Mesothelial cell of epicardium (in vitro differentiated cells): Measurements from ENCODE around the gene SCUBE2. TPM values are rescaled to one million over a fixed set of nuclear protein-coding genes. Genes with fewer than 3 reads are reported as not detected.

Source experiments
- DNase-seq, 2 experiments: peaks; one replicate each; pipeline ENCODE4 v3.0.0; 2021; ENCODE audit warnings: low spot score in 2 of 2; ENCODE audit not compliant: unreplicated experiment in 2 of 2
- H3K27ac Mint-ChIP-seq: 2 replicates; pipeline ENCODE4 v1.8.0; 2021; ENCODE audit warnings: mixed read lengths
- H3K27me3 Mint-ChIP-seq: 2 replicates; pipeline ENCODE4 v1.8.0; 2021; ENCODE audit warnings: low read depth, mixed read lengths
- H3K36me3 Mint-ChIP-seq: 2 replicates; pipeline ENCODE4 v1.8.0; 2021; ENCODE audit warnings: mixed read lengths
- H3K4me1 Mint-ChIP-seq: 2 replicates; pipeline ENCODE4 v1.8.0; 2021; ENCODE audit warnings: mixed read lengths
- H3K4me3 Mint-ChIP-seq: 2 replicates; pipeline ENCODE4 v1.8.0; 2021; ENCODE audit warnings: mild to moderate bottlenecking, moderate library complexity, mixed read lengths
- H3K9me3 Mint-ChIP-seq: 2 replicates; pipeline ENCODE4 v1.8.0; 2021; ENCODE audit warnings: mixed read lengths
- total RNA-seq: library from RNA; stranded (reverse); gene quantifications from 3 replicates; pipeline ENCODE4 v1.2.1, GENCODE V29; 2021
- TF ChIP-seq, protein P1 (sequence below): fragments of 200-600 bp; sonication (generic); IDR thresholded peaks from one replicate; pipeline ENCODE4 v1.5.0; 2021; ENCODE audit warnings: antibody characterized with exemption; ENCODE audit not compliant: unreplicated experiment

SCUBE2 gene
- total RNA-seq, 1 donor from 2014 or later, result 1.1 TPM

DNA sequence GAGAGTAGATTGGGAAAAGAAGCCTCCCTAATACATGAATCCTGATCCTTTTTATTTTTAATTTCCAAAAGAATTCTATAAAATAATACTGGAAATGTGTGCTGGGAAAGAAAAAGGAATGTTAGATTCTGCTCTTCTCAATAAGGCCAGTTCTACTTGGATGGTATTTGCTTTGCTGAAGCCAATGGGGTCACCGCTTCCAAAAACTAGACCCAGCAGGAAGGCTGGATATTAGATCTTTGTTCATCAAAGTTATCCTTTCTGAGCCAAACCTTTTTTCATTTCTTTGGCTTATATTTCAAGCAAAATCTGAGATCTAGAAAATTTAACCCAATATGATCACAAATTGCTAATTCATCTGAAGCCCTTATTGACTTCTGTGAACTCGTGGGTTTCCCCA lies 41.4 kb downstream of the SCUBE2 start:
- TF ChIP-seq, protein P1, sequence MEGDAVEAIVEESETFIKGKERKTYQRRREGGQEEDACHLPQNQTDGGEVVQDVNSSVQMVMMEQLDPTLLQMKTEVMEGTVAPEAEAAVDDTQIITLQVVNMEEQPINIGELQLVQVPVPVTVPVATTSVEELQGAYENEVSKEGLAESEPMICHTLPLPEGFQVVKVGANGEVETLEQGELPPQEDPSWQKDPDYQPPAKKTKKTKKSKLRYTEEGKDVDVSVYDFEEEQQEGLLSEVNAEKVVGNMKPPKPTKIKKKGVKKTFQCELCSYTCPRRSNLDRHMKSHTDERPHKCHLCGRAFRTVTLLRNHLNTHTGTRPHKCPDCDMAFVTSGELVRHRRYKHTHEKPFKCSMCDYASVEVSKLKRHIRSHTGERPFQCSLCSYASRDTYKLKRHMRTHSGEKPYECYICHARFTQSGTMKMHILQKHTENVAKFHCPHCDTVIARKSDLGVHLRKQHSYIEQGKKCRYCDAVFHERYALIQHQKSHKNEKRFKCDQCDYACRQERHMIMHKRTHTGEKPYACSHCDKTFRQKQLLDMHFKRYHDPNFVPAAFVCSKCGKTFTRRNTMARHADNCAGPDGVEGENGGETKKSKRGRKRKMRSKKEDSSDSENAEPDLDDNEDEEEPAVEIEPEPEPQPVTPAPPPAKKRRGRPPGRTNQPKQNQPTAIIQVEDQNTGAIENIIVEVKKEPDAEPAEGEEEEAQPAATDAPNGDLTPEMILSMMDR, result no peak
- peaks cover 14% of the 10 kb centered on the region for H3K4me1 Mint-ChIP-seq
- no peak overlapping the region for H3K4me3 Mint-ChIP-seq

DNA sequence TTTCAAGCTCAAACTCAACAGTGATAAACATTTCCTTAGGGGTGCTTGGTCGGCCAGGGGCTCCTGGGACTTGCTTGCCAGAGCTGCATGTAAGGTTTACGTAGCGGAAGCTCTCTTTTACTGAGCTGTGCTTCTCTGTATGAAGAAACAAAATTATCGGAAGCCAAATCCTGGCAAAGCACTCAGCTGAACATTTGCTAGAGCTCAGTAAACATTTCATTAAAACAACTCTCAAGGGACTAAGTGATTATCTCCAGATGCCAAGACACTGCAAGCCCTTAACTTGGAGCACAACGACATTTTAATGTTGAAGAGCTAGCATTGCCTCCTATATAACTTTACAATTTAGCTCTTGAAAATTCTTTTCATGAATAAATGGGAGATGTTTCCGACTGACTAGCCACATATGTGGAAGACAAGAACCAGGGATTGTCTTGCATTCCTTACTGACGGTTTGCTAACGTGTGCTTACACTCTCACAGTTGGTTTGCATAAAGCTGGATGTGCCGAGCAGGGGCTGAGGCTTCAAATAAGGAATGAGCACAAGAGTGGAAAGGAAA lies 43.4 kb downstream of the SCUBE2 start:
- TF ChIP-seq, protein P1, result no peak
- peaks cover 14% of the 10 kb centered on the region for H3K4me1 Mint-ChIP-seq
- no peak for DNase-seq
- H3K27ac Mint-ChIP-seq, result peak overlapping the region; percentile 65
- H3K27me3 Mint-ChIP-seq, result peaks cover 3% of the 10 kb centered on the region
- H3K9me3 Mint-ChIP-seq, result no peaks in the 10 kb centered on the region
- no peak overlapping the region for H3K4me3 Mint-ChIP-seq
- no peaks in the 10 kb centered on the region for H3K36me3 Mint-ChIP-seq

More for the DNA sequence above, 41.4 kb downstream of the SCUBE2 start:
- no peak for DNase-seq
- Mint-ChIP-seq H3K27me3 (peaks cover 6% of the 10 kb centered on the region), H3K27ac (no peak overlapping the region), H3K36me3 (no peaks in the 10 kb centered on the region), H3K9me3 (no peaks in the 10 kb centered on the region)

DNA sequence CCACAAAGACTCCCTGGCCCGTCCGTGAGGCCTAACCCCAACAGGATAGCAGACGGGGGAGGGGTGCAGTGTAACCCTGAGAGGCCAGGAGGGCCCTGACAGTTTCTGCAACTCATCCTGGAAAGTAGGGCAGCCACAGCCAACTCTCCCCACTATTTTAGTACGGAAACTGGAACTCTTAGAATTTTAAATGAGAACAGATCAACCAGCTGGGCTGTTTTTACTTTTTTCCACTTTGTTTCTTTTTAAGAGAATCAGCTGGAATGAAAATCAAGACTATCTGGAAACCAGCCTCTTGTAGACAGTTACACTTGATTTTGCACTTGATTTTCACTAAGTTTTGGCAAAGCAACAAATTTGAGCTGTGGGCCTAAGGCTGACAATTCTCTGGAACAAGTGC lies 44.9 kb downstream of the SCUBE2 start:
- Mint-ChIP-seq H3K36me3 (no peaks in the 10 kb centered on the region), H3K27me3 (no peaks in the 10 kb centered on the region), H3K4me3 (no peak overlapping the region), H3K9me3 (no peaks in the 10 kb centered on the region), H3K27ac (no peak overlapping the region), H3K4me1 (peaks cover 14% of the 10 kb centered on the region)
- TF ChIP-seq, protein P1, result no peak
- DNase-seq, result no peak

DNA sequence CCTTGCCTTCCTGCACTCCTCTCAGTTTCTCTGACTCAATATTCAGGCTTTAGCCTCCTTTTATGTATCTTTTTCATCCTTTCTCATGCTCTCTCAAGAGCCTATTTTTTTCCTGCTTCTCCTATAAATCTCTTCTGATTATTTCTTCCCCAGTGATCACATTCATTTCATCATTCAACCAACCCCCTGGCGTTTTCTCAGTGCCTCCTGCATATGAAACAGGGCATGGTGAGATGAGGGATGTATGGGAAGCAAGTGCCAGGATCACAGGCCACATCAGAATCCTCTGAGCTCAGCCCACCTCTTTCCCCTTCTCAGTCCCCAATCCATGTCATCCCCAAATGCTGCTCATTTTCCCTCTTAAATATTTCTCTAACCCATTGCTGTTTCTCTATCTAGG lies 48.9 kb downstream of the SCUBE2 start:
- Mint-ChIP-seq H3K36me3 (no peaks in the 10 kb centered on the region), H3K27ac (no peak overlapping the region), H3K4me1 (peaks cover 3% of the 10 kb centered on the region), H3K9me3 (no peaks in the 10 kb centered on the region), H3K27me3 (no peaks in the 10 kb centered on the region), H3K4me3 (no peak overlapping the region)
- DNase-seq, result no peak
- TF ChIP-seq, protein P1, result no peak

DNA sequence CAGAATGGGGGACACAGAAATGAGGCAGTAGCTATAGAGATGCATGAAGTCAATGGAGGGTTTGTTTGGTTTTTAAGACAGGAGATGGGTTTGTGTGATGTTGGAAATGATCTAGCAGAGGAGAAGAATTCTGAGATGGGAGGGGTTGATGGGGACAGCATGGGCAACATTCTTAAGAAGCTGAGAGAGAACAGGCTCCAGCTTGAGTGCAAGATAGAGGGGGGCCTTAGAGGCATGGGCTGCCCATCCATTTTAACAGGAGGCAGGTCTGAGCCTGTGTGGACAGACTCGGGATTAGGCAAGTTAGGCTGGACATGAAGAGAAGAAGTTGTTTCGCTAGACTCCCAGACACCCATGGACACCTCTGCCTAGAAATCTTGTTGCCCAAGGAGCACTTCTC lies 49.7 kb downstream of the SCUBE2 start:
- Mint-ChIP-seq H3K4me3 (no peak overlapping the region), H3K9me3 (no peaks in the 10 kb centered on the region), H3K27ac (no peak overlapping the region), H3K27me3 (no peaks in the 10 kb centered on the region), H3K4me1 (no peaks in the 10 kb centered on the region), H3K36me3 (no peaks in the 10 kb centered on the region)
- TF ChIP-seq, protein P1, result no peak
- no peak for DNase-seq

DNA sequence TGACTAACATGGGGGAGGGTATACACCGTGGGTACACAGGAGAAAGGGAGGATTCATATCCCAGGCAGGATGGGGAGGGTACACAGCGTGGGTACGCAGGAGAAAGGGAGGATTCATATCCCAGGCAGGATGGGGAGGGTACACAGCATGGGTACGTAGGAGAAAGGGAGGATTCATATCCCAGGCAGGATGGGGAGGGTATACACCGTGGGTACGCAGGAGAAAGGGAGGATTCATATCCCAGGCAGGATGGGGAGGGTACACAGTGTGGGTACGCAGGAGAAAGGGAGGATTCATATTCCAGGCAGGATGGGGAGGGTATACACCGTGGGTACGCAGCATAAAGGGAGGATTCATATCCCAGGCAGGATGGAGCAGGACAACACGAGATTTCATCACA lies 51.0 kb downstream of the SCUBE2 start:
- DNase-seq, result no peak
- Mint-ChIP-seq H3K4me3 (no peak overlapping the region), H3K36me3 (no peaks in the 10 kb centered on the region), H3K9me3 (no peaks in the 10 kb centered on the region), H3K27ac (no peak overlapping the region), H3K27me3 (no peaks in the 10 kb centered on the region), H3K4me1 (no peaks in the 10 kb centered on the region)
- TF ChIP-seq, protein P1, result no peak
